SK-MEL-5 (cell line): ENCODE measurements around the gene EPB41L4A. TPM values are rescaled to one million over a fixed set of nuclear protein-coding genes. Genes with fewer than 3 reads are reported as not detected.
A peak's percentile ranks its signal among the peaks of the same experiment; 100 is the strongest.
"Not testable (repeated sequence)": the region's sequence is repeated elsewhere in the genome, so short reads cannot be mapped to it uniquely, and the experiment has no call there.

Experiments used
- DNase-seq: peaks from one replicate; pipeline ENCODE4 v3.0.0-alpha.2; 2016; ENCODE audit warnings: low read depth, low spot score
- in situ Hi-C: cut with HindIII; loops from 2 replicates; pipeline ENCODE4 v1.10.0; 2016; ENCODE audit warnings: low sequenced_read_pairs, high pct_unique_total_duplicates, low pct_unique_long_range_greater_than_20kb
- total RNA-seq: library from RNA; depleted of rRNA; stranded (reverse); fragments of >200 nt; shearing (Covaris generic); gene quantifications from 2 replicates; pipeline ENCODE4 v1.2.3, GENCODE V29; 2014

Gene EPB41L4A
- total RNA-seq, 1 experiment from 2014 or later, result 0.42 TPM

GRCh38 chr5:112374356-112374755 lies 44.7 kb downstream of the EPB41L4A start:
- in situ Hi-C loops, result no loop called here
- no peak for DNase-seq

GRCh38 chr5:112373885-112374284 lies 45.2 kb downstream of the EPB41L4A start:
- in situ Hi-C loops, result no loop called here
- no peak for DNase-seq

GRCh38 chr5:112372543-112372942 lies 46.5 kb downstream of the EPB41L4A start:
- in situ Hi-C loops, result no loop called here
- peak; percentile 5 for DNase-seq

GRCh38 chr5:112371067-112371466 lies 48.0 kb downstream of the EPB41L4A start:
- in situ Hi-C loops, result no loop called here
- DNase-seq, result no peak

- in situ Hi-C loops, result no loop called here
- DNase-seq, result no peak
Observed at GRCh38 chr5:112367400-112367799, 51.7 kb downstream of the EPB41L4A start.

- peak; percentile 19 for DNase-seq
- in situ Hi-C loops, result no loop called here
Observed at GRCh38 chr5:112366987-112367386, 52.1 kb downstream of the EPB41L4A start.

GRCh38 chr5:112360740-112361139 lies 58.3 kb downstream of the EPB41L4A start:
- in situ Hi-C loops, DNase-seq: not testable (repeated sequence)

- in situ Hi-C loops, result no loop called here
- DNase-seq, result no peak
Observed at GRCh38 chr5:112356178-112356956, 62.7 kb downstream of the EPB41L4A start.

GRCh38 chr5:112355058-112355685 lies 63.9 kb downstream of the EPB41L4A start:
- in situ Hi-C loops, result no loop called here
- DNase-seq, result no peak

- DNase-seq, result no peak
- in situ Hi-C loops, result no loop called here
Observed at GRCh38 chr5:112353678-112354077, 65.4 kb downstream of the EPB41L4A start.

GRCh38 chr5:112351225-112351624 lies 67.9 kb downstream of the EPB41L4A start:
- in situ Hi-C loops, result no loop called here
- no peak for DNase-seq

GRCh38 chr5:112350626-112351025 lies 68.5 kb downstream of the EPB41L4A start:
- no peak for DNase-seq
- in situ Hi-C loops, result no loop called here

GRCh38 chr5:112349371-112349770 lies 69.7 kb downstream of the EPB41L4A start:
- in situ Hi-C loops, result no loop called here
- DNase-seq, result no peak

GRCh38 chr5:112348915-112349314 lies 70.2 kb downstream of the EPB41L4A start:
- DNase-seq, result no peak
- in situ Hi-C loops, result no loop called here

GRCh38 chr5:112348387-112348786 lies 70.7 kb downstream of the EPB41L4A start:
- DNase-seq, result no peak
- in situ Hi-C loops, result no loop called here

GRCh38 chr5:112346411-112347044 lies 72.5 kb downstream of the EPB41L4A start:
- DNase-seq, result no peak
- in situ Hi-C loops, result no loop called here

- in situ Hi-C loops, result no loop called here
- DNase-seq, result no peak
Observed at GRCh38 chr5:112344540-112344939, 74.5 kb downstream of the EPB41L4A start.

GRCh38 chr5:112342389-112342788 lies 76.7 kb downstream of the EPB41L4A start:
- no peak for DNase-seq
- in situ Hi-C loops, result no loop called here

- in situ Hi-C loops, result no loop called here
- no peak for DNase-seq
Observed at GRCh38 chr5:112339761-112340160, 79.3 kb downstream of the EPB41L4A start.
